ENCODE results near the gene UBC.
A peak's percentile ranks its signal among the peaks of the same experiment; 100 is the strongest.

GRCh38 chr12:124940393-124941169 is 26.1 kb upstream of the UBC start:
- peak; percentile 64 to 79 (median 67) for TF ChIP-seq POLR2AphosphoS5 (IDR thresholded peaks at IDR 0.05)
- TF ChIP-seq, protein P1, sequence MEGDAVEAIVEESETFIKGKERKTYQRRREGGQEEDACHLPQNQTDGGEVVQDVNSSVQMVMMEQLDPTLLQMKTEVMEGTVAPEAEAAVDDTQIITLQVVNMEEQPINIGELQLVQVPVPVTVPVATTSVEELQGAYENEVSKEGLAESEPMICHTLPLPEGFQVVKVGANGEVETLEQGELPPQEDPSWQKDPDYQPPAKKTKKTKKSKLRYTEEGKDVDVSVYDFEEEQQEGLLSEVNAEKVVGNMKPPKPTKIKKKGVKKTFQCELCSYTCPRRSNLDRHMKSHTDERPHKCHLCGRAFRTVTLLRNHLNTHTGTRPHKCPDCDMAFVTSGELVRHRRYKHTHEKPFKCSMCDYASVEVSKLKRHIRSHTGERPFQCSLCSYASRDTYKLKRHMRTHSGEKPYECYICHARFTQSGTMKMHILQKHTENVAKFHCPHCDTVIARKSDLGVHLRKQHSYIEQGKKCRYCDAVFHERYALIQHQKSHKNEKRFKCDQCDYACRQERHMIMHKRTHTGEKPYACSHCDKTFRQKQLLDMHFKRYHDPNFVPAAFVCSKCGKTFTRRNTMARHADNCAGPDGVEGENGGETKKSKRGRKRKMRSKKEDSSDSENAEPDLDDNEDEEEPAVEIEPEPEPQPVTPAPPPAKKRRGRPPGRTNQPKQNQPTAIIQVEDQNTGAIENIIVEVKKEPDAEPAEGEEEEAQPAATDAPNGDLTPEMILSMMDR (IDR thresholded peaks at IDR 0.05): peak; percentile 92 to 95 (median 93)

Measured in breast epithelium (tissue), 3 donors.